Measurements from ENCODE around the gene NDUFB2.

GRCh38 chr7:140698477-140698876 is 2.0 kb downstream of the NDUFB2 start:
- no peak for TF ChIP-seq POLR2AphosphoS5 (IDR thresholded peaks at IDR 0.05; ENCODE audit: low read depth, low read length)
- TF ChIP-seq REST (IDR thresholded peaks at IDR 0.05; ENCODE audit: insufficient read depth in 1 of 2, low read depth in 2 of 2, low read length in 2 of 2): no peak
- TF ChIP-seq TAF1 (IDR thresholded peaks at IDR 0.05; ENCODE audit: borderline replicate concordance, insufficient read depth, low read length): no peak
- TF ChIP-seq FOXP2 (optimal IDR thresholded peaks at IDR 0.05; ENCODE audit: borderline replicate concordance, extremely low read depth, extremely low read length, insufficient read depth): no peak

Data from PFSK-1 (cell line).